Daoy (cell line): Measurements from ENCODE around the gene CNRIP1. TPM values are rescaled to one million over a fixed set of nuclear protein-coding genes. Genes with fewer than 3 reads are reported as not detected.

Experiments
- DNase-seq: peaks from one replicate; pipeline ENCODE4 v3.0.0-alpha.2; 2015; ENCODE audit warnings: low read depth
- total RNA-seq: library from RNA; depleted of rRNA; stranded (reverse); fragments of >200 nt; shearing (Covaris generic); gene quantifications from 2 replicates; pipeline ENCODE4 v1.2.3, GENCODE V29; 2014; rRNA removed

The CNRIP1 gene
- total RNA-seq, 1 experiment from 2014 or later = 26.1 TPM

- peak; percentile 77 for DNase-seq
Observed at GRCh38 chr2:68251187-68251854, 68.4 kb downstream of the CNRIP1 start.

- DNase-seq = no peak
Observed at GRCh38 chr2:68250652-68251186, 69.0 kb downstream of the CNRIP1 start.

- no peak for DNase-seq
Observed at GRCh38 chr2:68250196-68250595, 69.6 kb downstream of the CNRIP1 start.

GRCh38 chr2:68248806-68249205 lies 70.9 kb downstream of the CNRIP1 start:
- no peak for DNase-seq

- no peak for DNase-seq
Observed at GRCh38 chr2:68248361-68248760, 71.4 kb downstream of the CNRIP1 start.

GRCh38 chr2:68246396-68246795 lies 73.4 kb downstream of the CNRIP1 start:
- DNase-seq = no peak

GRCh38 chr2:68245672-68246071 lies 74.1 kb downstream of the CNRIP1 start:
- no peak for DNase-seq

GRCh38 chr2:68245066-68245465 lies 74.7 kb downstream of the CNRIP1 start:
- DNase-seq = no peak

- no peak for DNase-seq
Observed at GRCh38 chr2:68244456-68244855, 75.3 kb downstream of the CNRIP1 start.

Other genes with a start within 250 kb of the CNRIP1 start
- 41.9 and 54.2 TPM in 2 replicates for gene PNO1, start 162.1 kb downstream of the CNRIP1 start, total RNA-seq
- gene PPP3R1, start 67.4 kb downstream of the CNRIP1 start, total RNA-seq = 17.9 and 20.7 TPM in 2 replicates
- not detected in 2 replicates for gene PLEK, start 45.3 kb upstream of the CNRIP1 start, total RNA-seq
- gene FBXO48, start 147.3 kb upstream of the CNRIP1 start, total RNA-seq = 0.80 and 1.0 TPM in 2 replicates
- gene APLF, start 147.6 kb upstream of the CNRIP1 start, total RNA-seq = 1.4 and 3.0 TPM in 2 replicates